HepG2 (cell line): ENCODE measurements around the gene TXNRD3. TPM values are rescaled to one million over a fixed set of nuclear protein-coding genes. Genes with fewer than 3 reads are reported as not detected.

Experiments
- ATAC-seq: fragments of 200-7000 bp; cut with Tn5 transposase; 3 replicates; pipeline ENCODE4 v1.9.1; 2020; ENCODE audit warnings: mild to moderate bottlenecking, moderate library complexity
- BruUV-seq: library from RNA; stranded (reverse); fragments of 400-500 nt; replicated peaks from 2 replicates; lab custom pipeline; 2021; lab: Mats Ljungman, UMichigan
- CTCF ChIA-PET: fragments of 300-600 bp; formaldehyde crosslinking; extraction: SDS; loops from one replicate; lab custom pipeline; 2021; ENCODE audit warnings: low total read pairs, inconsistent platforms, low intra/inter-chr PET ratio; lab: Yijun Ruan, JAX
- POLR2A ChIA-PET: fragments of 350-600 bp; sonication (Branson Sonifier 250); formaldehyde crosslinking; loops from one replicate; lab custom pipeline; 2020; ENCODE audit warnings: antibody characterized with exemption, inconsistent platforms; lab: Yijun Ruan, JAX
- DNase-seq: peaks from one replicate; pipeline ENCODE4 v3.0.0-alpha.2; 2015; ENCODE audit warnings: low spot score
- FAIRE-seq: peaks from 3 replicates; lab custom pipeline; 2011; peaks lifted over from hg19 to GRCh38; lab: Jason Lieb, UNC
- H2AFZ ChIP-seq: one replicate; pipeline ENCODE4 v1.6.1; 2011; ENCODE audit warnings: low read length, inconsistent platforms
- H3K27ac ChIP-seq: fragments of 300-600 bp; 3 replicates; pipeline ENCODE4 v1.8.0; 2011; ENCODE audit warnings: mixed run types, mild to moderate bottlenecking, mixed read lengths, low read length, inconsistent platforms; ENCODE audit not compliant: insufficient read depth; ENCODE audit errors: extremely low read length
- H3K27me3 ChIP-seq, 2 experiments: fragments of 200-600 bp in 1 of 2; 2 replicates in 1 of 2; 3 replicates in 1 of 2; pipeline versions ENCODE4 v1.6.0 to v1.8.0; 2011; ENCODE audit warnings: low read length in 2 of 2, mild to moderate bottlenecking in 2 of 2, moderate library complexity in 2 of 2, inconsistent platforms in 1 of 2; ENCODE audit not compliant: insufficient read depth in 2 of 2, control insufficient read depth in 1 of 2
- H3K36me3 ChIP-seq, 2 experiments: fragments of 200-600 bp in 1 of 2; replicated peaks in 1 of 2; 2 replicates in 1 of 2; 3 replicates in 1 of 2; pipeline versions ENCODE4 v1.5.1 to v1.8.0; 2011; ENCODE audit warnings: low read length in 2 of 2, inconsistent platforms in 1 of 2; ENCODE audit not compliant: insufficient read depth in 2 of 2, control insufficient read depth in 1 of 2
- H3K4me1 ChIP-seq: 2 replicates; pipeline ENCODE4 v1.5.1; 2012; ENCODE audit warnings: low read length, inconsistent platforms; ENCODE audit not compliant: insufficient read depth
- H3K4me2 ChIP-seq: 2 replicates; pipeline ENCODE4 v1.6.0; 2011; ENCODE audit warnings: low read depth, low read length, inconsistent platforms
- H3K4me3 ChIP-seq, 3 experiments: fragments of 200-600 bp in 1 of 3; sonication (generic), shearing (Covaris generic) in 1 of 3; replicated peaks in 1 of 3; 2 replicates each; pipeline ENCODE4 v1.5.1; 2011 to 2016; ENCODE audit warnings: low read length in 3 of 3, inconsistent platforms in 2 of 3, low read depth in 2 of 3, mild to moderate bottlenecking in 2 of 3, control low read depth in 1 of 3, mixed read lengths in 1 of 3; ENCODE audit not compliant: insufficient read depth in 1 of 3
- H3K79me2 ChIP-seq: one replicate; pipeline ENCODE4 v1.6.1; 2011; ENCODE audit warnings: low read length, inconsistent platforms; ENCODE audit not compliant: insufficient read depth
- H3K9ac ChIP-seq: 2 replicates; pipeline ENCODE4 v1.6.0; 2011; ENCODE audit warnings: mild to moderate bottlenecking, low read depth, low read length, inconsistent platforms; ENCODE audit not compliant: insufficient read depth
- H3K9me3 ChIP-seq: 2 replicates; pipeline ENCODE4 v1.5.1; 2012; ENCODE audit warnings: mild to moderate bottlenecking, low read length
- H4K20me1 ChIP-seq: 2 replicates; pipeline ENCODE4 v1.6.0; 2011; ENCODE audit warnings: inconsistent platforms, mild to moderate bottlenecking, low read length, moderate library complexity; ENCODE audit not compliant: insufficient read depth
- IRF9 ChIP-seq: sonication (generic); formaldehyde crosslinking; IDR thresholded peaks from 2 replicates; pipeline ENCODE4 v1.8.0; 2022; ENCODE audit warnings: missing genetic modification reagents, mild to moderate bottlenecking, borderline replicate concordance
- MAZ ChIP-seq, 2 experiments: sonication (generic) in 1 of 2; formaldehyde crosslinking in 1 of 2; IDR thresholded peaks; 2 replicates each; pipeline versions ENCODE4 v1.5.0 to v1.6.1; 2012 to 2020; ENCODE audit warnings: low read depth in 2 of 2, mild to moderate bottlenecking in 2 of 2, borderline replicate concordance in 1 of 2, improper control_type of control experiment in 1 of 2, low read length in 1 of 2, missing genetic modification reagents in 1 of 2, moderate library complexity in 1 of 2
- RBAK ChIP-seq: sonication (generic); formaldehyde crosslinking; IDR thresholded peaks from 2 replicates; pipeline ENCODE4 v1.5.1; 2020; ENCODE audit warnings: mild to moderate bottlenecking, missing genetic modification reagents
- RXRA ChIP-seq: sonication (generic); formaldehyde crosslinking; IDR thresholded peaks from 2 replicates; pipeline ENCODE4 v1.5.1; 2020; ENCODE audit warnings: missing genetic modification reagents
- ZGPAT ChIP-seq: IDR thresholded peaks from 2 replicates; pipeline ENCODE4 v1.6.1; 2016; ENCODE audit warnings: mild to moderate bottlenecking
- ZNF136 ChIP-seq: sonication (generic); formaldehyde crosslinking; IDR thresholded peaks from 2 replicates; pipeline ENCODE4 v1.8.1; 2022; ENCODE audit warnings: low read depth, mild to moderate bottlenecking, moderate library complexity, missing genetic modification reagents
- WGBS: methylation state at CpG from one replicate; pipeline ENCODE4 v1.1.6; 2017; ENCODE audit warnings: low lambda C conversion rate; 5-methylcytosine and 5-hydroxymethylcytosine counted together
- in situ Hi-C: cut with HindIII; loops from 2 replicates; pipeline ENCODE4 v1.10.0; 2017; ENCODE audit warnings: low pct_unique_long_range_greater_than_20kb; ENCODE audit not compliant: extremely low pct_ligation_motif_present
- intact Hi-C: fragments of 100-400 bp; cut with micrococcal nuclease; formaldehyde crosslinking; loops from one replicate; pipeline ENCODE4 v1.10.0; 2022; ENCODE audit not compliant: unreplicated experiment
- polyA plus RNA-seq, 8 experiments: library from polyadenylated mRNA; depleted of rRNA in 3 of 8; stranded (reverse) in 7 of 8; unstranded in 1 of 8; fragments of >200 nt; fragmentation: Illumina TruSeq in 4 of 8; extraction: Trizol in 4 of 8; gene quantifications; 2 replicates each; pipeline versions ENCODE4 v1.2.1 to v1.2.3, GENCODE V29; 2011 to 2016; ENCODE audit warnings: low read depth in 4 of 8, missing spikeins in 1 of 8, mixed read lengths in 1 of 8; ENCODE audit not compliant: insufficient read depth in 1 of 8
- total RNA-seq, 5 experiments: library from RNA; depleted of rRNA; stranded (reverse); fragments of >200 nt; fragmentation: Illumina TruSeq; extraction: Trizol; gene quantifications; 2 replicates each; pipeline ENCODE4 v1.2.3, GENCODE V29; 2016; ENCODE audit warnings: low read depth in 1 of 5
- TF ChIP-seq, protein P1 (sequence below): sonication (generic); formaldehyde crosslinking; IDR thresholded peaks from 2 replicates; pipeline ENCODE4 v1.9.0; 2021; ENCODE audit warnings: mild to moderate bottlenecking, missing genetic modification reagents

TXNRD3 gene
- total and polyA plus RNA-seq, 2 of the 13 experiments (the other 11 are each of a cell fraction or from before 2014, with no cell fraction given): 4.8 to 20.7 TPM

DNA sequence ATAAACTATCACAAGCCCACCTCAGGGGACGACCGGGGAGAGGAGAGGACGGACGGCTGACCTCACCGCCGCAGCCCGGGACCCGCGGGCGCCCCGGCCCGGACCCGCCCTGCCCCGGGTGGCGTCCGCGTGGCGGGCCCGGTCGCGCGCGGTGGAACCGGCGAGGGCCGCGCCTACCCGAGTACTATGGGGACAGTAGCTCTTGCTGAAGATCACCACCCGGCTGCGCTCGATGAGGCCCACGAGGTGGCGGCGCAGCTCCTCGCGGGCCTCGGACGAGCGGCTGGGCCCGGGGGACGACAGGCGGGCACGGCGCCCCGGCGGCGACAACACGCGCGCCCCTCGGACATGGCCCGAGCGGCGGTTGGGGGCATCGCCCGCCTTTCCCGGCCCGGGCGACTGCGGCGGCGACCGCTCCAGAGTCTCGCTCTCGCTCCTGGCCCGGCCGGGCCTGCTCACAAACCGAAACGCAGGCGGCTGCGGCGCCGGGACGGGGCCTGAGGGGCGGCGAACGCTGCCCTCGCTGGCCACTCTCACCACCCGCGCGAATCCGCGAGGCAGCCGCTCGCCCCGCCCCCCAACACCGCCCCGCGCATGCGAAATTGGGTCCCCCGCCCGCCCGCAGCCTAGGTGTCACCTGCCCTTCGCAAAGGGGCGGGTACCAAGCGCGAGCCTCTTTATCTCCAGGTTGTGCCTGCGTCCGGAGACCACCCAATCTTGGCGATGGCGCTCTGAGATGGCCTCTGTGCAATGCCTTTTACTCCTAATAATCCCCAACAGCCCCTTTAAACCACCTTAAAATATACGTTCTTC is at the start of gene TXNRD3 (continued):
- TF ChIP-seq, protein P1, sequence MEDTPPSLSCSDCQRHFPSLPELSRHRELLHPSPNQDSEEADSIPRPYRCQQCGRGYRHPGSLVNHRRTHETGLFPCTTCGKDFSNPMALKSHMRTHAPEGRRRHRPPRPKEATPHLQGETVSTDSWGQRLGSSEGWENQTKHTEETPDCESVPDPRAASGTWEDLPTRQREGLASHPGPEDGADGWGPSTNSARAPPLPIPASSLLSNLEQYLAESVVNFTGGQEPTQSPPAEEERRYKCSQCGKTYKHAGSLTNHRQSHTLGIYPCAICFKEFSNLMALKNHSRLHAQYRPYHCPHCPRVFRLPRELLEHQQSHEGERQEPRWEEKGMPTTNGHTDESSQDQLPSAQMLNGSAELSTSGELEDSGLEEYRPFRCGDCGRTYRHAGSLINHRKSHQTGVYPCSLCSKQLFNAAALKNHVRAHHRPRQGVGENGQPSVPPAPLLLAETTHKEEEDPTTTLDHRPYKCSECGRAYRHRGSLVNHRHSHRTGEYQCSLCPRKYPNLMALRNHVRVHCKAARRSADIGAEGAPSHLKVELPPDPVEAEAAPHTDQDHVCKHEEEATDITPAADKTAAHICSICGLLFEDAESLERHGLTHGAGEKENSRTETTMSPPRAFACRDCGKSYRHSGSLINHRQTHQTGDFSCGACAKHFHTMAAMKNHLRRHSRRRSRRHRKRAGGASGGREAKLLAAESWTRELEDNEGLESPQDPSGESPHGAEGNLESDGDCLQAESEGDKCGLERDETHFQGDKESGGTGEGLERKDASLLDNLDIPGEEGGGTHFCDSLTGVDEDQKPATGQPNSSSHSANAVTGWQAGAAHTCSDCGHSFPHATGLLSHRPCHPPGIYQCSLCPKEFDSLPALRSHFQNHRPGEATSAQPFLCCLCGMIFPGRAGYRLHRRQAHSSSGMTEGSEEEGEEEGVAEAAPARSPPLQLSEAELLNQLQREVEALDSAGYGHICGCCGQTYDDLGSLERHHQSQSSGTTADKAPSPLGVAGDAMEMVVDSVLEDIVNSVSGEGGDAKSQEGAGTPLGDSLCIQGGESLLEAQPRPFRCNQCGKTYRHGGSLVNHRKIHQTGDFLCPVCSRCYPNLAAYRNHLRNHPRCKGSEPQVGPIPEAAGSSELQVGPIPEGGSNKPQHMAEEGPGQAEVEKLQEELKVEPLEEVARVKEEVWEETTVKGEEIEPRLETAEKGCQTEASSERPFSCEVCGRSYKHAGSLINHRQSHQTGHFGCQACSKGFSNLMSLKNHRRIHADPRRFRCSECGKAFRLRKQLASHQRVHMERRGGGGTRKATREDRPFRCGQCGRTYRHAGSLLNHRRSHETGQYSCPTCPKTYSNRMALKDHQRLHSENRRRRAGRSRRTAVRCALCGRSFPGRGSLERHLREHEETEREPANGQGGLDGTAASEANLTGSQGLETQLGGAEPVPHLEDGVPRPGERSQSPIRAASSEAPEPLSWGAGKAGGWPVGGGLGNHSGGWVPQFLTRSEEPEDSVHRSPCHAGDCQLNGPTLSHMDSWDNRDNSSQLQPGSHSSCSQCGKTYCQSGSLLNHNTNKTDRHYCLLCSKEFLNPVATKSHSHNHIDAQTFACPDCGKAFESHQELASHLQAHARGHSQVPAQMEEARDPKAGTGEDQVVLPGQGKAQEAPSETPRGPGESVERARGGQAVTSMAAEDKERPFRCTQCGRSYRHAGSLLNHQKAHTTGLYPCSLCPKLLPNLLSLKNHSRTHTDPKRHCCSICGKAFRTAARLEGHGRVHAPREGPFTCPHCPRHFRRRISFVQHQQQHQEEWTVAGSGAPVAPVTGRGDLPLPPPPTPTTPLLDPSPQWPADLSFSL (CRISPR knock-in tag): no peak

GRCh38 chr3:126703512-126704493 is 48.9 kb upstream of the TXNRD3 start, which contains the start of gene CHCHD6:
Gene CHCHD6 (plus strand): TSS chr3:126704240. CDS start chr3:126704313, 73 bp downstream.
- peaks cover 5% of the 10 kb centered on the region; the same call in 1 of the 2 replicates for H3K9me3 ChIP-seq
- H3K27ac ChIP-seq: no peak within 1 kb of the TSS
- WGBS: under 1% methylated on average over 34 of the region's 69 CpGs
- H3K4me2 ChIP-seq: peak within 1 kb of the TSS; percentile 97
- ATAC-seq: peak; percentile 99
- POLR2A ChIA-PET: no interaction called here
- in situ Hi-C loops (no loop called here), intact Hi-C loops (loop anchor here (1.0 kb wide), 1 partner anchor 30 kb away; no protein-coding TSS in a partner anchor)
- peaks cover 0 to 2% of the 10 kb centered on the region in 2 experiments; a peak in 2 of 5 replicates for H3K36me3 ChIP-seq
- H3K4me1 ChIP-seq: peaks cover 23% of the 10 kb centered on the region
- no TSS peak for BruUV-seq
- H3K79me2 ChIP-seq: peaks cover 11% of the 10 kb centered on the region
- peak within 1 kb of the TSS; percentile 93 for H2AFZ ChIP-seq
- peak; percentile 26 for FAIRE-seq
- CTCF ChIA-PET: no interaction called here
- DNase-seq: peak; percentile 93
- no peaks in the 10 kb centered on the region for H4K20me1 ChIP-seq
- H3K9ac ChIP-seq: peak within 1 kb of the TSS; percentile 66
- H3K4me3 ChIP-seq: peak within 1 kb of the TSS; percentile 85 to 89 (median 86)
- peaks cover 0 to 3% of the 10 kb centered on the region in 2 experiments; a peak in 2 of 5 replicates for H3K27me3 ChIP-seq
- TF ChIP-seq ZNF136 (CRISPR knock-in tag) (no peak), ZGPAT (peak; percentile 57; the same call in 1 of the 2 replicates), RXRA (CRISPR knock-in tag) (peak; percentile 64), RBAK (CRISPR knock-in tag) (no peak), IRF9 (CRISPR knock-in tag) (no peak), MAZ (IDR thresholded peaks at IDR 0.05; ENCODE audit: borderline replicate concordance, low read depth, low read length) (peak; percentile 46; the same call in 1 of the 2 replicates), MAZ (CRISPR knock-in tag; IDR thresholded peaks at IDR 0.05; ENCODE audit: low read depth) (peak; percentile 76; the same call in 1 of the 2 replicates)
